Epithelial cell of prostate (primary cell): ENCODE results near the gene RBM26.

Source experiments
- DNase-seq: peaks from one replicate; pipeline ENCODE4 v3.0.0-alpha.2; 2011; ENCODE audit warnings: low read depth, low spot score
- H3K27ac ChIP-seq: fragments of 450-650 bp; 2 replicates; pipeline ENCODE4 v1.5.1; 2017; ENCODE audit warnings: mild to moderate bottlenecking

Gene RBM26

GRCh38 chr13:79405831-79406596 is at the start of gene RBM26:
TSS of gene RBM26 (minus strand) at chr13:79406255. CDS start at chr13:79405774, 481 bp downstream.
- H3K27ac ChIP-seq = peak within 1 kb of the TSS; percentile 85
- no peak for DNase-seq

GRCh38 chr13:79455331-79455730 is 49.3 kb upstream of the RBM26 start:
- DNase-seq = no peak
- H3K27ac ChIP-seq = peak overlapping the region; percentile 11

DNA sequence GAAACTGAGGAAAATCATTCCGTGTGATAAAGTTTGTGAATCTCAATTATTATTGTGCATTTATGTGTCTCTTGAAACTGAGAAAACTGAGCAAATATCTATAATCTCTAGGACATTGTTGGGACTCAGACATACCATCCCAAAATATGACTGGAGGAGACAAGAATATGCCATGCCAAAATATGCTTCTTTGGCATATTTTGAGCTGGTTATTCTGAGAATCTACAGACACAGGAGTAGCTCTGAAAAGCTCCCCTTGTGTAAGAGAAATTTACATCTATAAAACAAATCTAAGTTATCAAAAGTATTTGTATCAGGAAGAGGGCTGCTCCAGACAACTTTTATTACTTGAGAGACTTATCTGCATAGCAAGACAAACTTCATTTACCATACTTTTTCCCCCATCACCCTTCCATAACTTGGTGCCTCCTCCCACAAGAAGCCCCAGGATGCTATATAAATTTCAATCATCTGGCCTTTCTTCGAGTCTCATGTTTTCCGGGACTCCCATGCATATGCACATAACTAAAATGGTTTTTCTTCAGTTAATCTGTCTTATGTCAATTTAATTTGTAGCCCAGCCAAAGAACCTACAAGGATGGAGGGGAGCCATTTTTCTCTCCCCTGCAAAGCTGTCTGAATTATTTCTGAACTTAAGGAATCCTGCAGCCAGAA is 46.3 kb upstream of the RBM26 start:
- no peak for DNase-seq
- H3K27ac ChIP-seq = no peak overlapping the region

GRCh38 chr13:79451500-79451962 is 45.5 kb upstream of the RBM26 start:
- no peak for DNase-seq
- no peak overlapping the region for H3K27ac ChIP-seq

DNA sequence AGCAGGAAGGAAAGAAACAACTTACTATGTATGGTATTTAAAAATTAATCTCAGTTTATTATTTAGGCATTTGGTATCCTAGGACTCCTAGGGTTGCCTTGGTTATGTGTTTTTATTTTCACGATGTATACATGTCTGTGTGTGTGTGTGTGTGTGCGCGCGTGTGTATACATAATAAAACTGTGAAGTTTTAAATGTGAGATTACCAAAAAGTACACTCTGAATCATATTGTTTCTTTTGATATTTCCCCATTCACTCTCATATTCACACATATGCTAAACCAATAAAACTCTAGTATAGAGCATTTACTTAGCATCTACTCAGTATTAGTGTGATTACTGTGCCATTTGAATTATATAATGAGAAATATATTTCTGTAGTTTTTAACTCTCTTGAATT is 44.1 kb upstream of the RBM26 start:
- DNase-seq = no peak
- H3K27ac ChIP-seq = no peak overlapping the region

DNA sequence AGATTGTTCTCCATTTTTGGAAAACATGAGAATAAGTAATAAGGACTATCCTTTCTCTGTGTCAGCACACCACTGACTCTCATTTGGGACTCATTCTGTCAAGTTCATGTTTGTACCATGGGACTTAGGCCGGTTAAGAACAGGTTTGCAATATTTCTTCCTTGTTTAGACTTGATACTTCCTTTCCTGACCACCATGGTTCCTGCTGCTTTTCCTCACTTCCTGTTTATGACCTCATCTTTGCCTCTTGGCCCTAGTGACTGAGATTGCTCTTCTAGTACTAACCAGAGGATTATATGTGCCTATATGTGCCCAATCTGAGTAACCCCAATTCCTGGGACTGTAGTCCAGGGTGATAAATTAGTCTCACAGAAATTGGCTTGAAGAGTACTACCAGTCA is 42.4 kb upstream of the RBM26 start:
- H3K27ac ChIP-seq = no peak overlapping the region
- DNase-seq = no peak

DNA sequence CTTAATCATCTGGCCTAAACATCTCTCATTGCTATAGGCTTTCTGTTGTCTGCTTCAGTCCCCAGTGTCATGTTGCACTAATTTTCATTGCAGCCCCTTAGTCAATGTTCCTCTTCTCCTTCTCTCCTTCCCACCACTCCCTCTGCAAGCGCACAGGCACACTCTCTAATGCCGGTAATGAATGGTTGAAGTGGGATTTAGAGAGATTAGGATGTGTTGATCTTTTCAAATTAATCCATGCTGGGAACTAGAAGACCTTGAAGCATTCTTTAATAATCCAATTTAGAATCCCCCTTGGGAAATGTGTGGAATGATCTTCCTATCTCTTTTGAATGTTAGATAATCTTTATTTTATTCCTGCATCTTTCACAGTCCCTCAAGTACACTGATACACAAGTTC is 41.7 kb upstream of the RBM26 start:
- no peak for DNase-seq
- H3K27ac ChIP-seq = no peak overlapping the region

DNA sequence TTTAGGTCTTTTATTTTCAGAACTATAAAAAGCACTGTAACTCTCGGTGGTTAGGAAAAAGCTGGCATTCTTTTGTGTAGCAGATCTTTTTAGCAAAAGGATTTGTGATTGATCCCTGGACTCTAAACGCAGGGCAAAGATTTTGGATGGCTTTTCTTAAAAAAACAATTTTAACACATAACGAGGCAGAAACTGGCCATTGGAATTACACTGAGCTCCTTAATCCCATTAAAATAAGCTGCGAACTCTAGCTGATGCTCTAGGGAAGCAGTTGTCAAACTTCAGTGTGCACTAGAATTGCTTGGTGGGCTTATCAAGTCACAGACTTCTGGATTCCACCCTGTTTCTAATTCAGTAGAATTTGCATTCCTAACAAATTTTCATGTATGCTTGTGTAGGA is 41.1 kb upstream of the RBM26 start:
- H3K27ac ChIP-seq = no peak overlapping the region
- DNase-seq = no peak

- no peak for DNase-seq
Observed at GRCh38 chr13:79445968-79446645, 40.1 kb upstream of the RBM26 start.

GRCh38 chr13:79442706-79443105 is 36.7 kb upstream of the RBM26 start:
- DNase-seq = no peak
- H3K27ac ChIP-seq = no peak overlapping the region

More at GRCh38 chr13:79445968-79446645, 40.1 kb upstream of the RBM26 start:
- no peak overlapping the region for H3K27ac ChIP-seq

DNA sequence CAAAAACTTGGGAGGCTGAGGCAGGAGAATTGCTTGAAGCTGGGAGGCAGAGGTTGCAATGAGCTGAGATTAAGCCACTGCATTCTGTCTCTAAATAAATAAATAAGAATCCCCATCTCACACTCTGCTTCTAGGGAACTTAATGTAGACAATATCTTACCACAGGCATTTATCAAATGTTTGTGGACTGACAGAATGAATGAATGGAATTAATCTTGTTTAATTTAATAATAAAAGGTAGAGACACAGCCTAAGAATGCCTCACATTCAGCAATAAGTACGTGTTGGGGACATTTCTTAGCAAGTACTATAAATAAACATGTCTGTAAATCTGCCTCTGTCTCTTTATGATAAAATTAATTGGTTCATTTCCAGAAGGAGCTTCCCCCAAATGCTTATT is 36.2 kb upstream of the RBM26 start:
- no peak for DNase-seq
- H3K27ac ChIP-seq = no peak overlapping the region

DNA sequence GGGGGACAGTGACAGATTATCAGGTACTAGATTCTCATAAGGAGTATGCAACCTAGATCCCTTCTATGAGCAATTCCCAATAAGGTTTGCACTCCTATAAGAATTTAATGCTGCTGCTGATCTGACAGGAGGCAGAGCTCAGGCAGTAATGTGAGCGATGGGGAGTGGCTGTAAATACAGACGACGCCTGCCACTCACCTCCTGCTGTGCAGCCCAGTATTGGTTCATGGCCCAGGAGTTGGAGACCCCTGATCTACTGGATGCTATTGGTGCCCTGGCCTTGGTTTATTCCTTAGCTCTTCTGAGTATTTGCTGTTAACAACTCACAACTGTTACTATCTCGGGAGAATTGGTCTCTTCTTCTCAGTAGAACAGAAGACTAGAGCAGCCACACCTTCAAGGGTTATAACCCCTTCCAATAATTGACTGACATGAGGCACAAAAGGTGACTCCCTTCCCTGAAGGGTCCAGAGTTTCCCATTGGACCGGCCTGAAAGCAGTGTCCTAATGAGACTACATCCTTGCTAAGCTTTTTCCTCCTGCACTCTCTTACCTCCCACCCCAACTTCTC is 35.0 kb upstream of the RBM26 start:
- DNase-seq = no peak
- no peak overlapping the region for H3K27ac ChIP-seq

- no peak overlapping the region for H3K27ac ChIP-seq
- no peak for DNase-seq
Observed at GRCh38 chr13:79439275-79439674, 33.2 kb upstream of the RBM26 start.

DNA sequence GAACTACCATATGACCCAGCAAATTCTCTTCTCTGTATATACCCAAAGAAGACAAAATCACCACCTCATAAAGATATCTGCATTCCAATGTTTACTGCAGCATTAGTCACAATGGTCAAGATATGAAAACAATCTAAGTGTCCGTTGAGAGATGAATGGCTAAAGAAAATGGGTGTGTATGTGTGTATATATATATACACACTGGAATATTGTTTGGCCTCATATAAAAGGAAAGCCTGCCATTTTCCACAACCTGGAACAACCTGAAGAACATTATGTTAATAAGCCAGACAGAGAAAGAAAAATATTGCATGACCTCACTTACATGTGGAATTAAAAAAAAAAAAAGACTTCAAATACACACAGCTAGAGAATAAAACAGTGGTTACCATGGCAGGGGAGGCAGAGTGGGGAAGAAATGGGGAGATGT is 29.5 kb upstream of the RBM26 start:
- no peak for DNase-seq
- no peak overlapping the region for H3K27ac ChIP-seq

GRCh38 chr13:79434556-79434955 is 28.5 kb upstream of the RBM26 start:
- no peak overlapping the region for H3K27ac ChIP-seq
- no peak for DNase-seq

- H3K27ac ChIP-seq = no peak overlapping the region
- DNase-seq = no peak
Observed at GRCh38 chr13:79432992-79433391, 26.9 kb upstream of the RBM26 start.

DNA sequence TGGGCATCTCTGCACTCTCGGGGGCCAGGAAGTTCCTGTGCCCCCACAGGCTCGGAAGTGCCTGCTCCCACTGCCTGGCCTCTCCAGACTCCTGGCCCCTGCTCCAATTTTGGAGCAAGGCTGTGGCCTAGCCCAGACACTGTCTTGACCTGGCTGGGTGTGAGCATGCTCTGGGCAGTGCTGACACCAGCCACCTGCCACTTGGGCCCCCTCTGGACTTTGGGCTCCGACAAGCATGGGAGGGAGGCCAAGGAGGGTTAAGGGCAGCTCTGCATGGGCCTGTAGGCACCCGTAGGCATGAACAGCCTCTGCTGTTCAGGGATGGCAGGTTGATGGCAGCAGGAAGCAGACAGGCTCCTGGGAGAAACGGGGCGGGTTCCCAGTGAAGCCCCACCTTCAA is 26.0 kb upstream of the RBM26 start:
- H3K27ac ChIP-seq = no peak overlapping the region
- no peak for DNase-seq

GRCh38 chr13:79429309-79429708 is 23.3 kb upstream of the RBM26 start:
- no peak for DNase-seq

DNA sequence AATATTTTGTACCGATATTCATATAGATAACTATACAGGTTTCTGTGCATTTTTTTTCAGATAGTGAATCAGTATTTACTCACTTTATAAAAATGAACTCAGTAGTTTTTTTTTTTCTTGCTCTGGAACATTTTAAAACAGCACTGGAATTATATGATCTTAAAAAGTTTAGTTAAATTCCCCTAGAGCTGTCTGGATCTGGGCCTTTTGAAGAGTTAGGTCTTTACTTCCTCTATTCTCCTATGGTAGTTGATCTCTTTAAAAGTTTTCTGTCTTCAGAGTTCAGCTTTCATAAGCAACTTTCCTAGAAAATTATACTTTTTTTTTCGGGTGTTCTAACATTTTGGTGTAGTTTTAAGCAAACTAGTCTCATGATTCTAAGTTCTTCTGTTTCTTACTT is 21.8 kb upstream of the RBM26 start:
- no peak for DNase-seq

More at GRCh38 chr13:79429309-79429708, 23.3 kb upstream of the RBM26 start:
- no peak overlapping the region for H3K27ac ChIP-seq

DNA sequence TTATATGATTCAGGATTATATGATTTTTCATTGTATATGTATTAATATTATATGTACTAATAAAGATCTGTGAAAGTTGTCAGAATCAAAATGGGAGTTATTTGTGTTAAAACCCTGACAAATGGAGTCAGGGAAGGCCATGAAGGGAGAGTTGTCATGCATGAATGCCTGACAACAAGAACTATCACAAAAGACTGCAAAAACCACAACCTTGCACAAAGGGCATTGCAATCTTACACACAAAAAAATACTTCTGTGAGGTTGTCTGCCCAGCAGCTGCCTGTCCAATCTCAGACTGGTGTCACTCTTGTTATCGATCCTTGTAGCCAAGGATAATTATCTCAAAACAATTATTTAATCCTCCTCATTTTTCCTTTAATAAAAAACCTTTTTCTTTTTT is 21.2 kb upstream of the RBM26 start:
- DNase-seq = no peak

More for the DNA sequence above, 21.8 kb upstream of the RBM26 start:
- no peak overlapping the region for H3K27ac ChIP-seq

More for the DNA sequence above, 21.2 kb upstream of the RBM26 start:
- no peak overlapping the region for H3K27ac ChIP-seq
